CD4-positive, CD25-positive, alpha-beta regulatory T cell (primary cell): ENCODE results near the gene USH1C. TPM values are rescaled to one million over a fixed set of nuclear protein-coding genes. Genes with fewer than 3 reads are reported as not detected.

ENCODE experiments used
- ATAC-seq, 2 donors: fragments of 150-1000 bp; cut with Tn5 transposase; one replicate each; pipeline ENCODE4 v1.10.0; 2021; ENCODE audit warnings: low read depth in 2 of 2, moderate number of reproducible peaks in 2 of 2, moderate library complexity in 1 of 2
- DNase-seq, 3 donors: peaks; one replicate each; pipeline versions ENCODE4 v3.0.0 to v3.0.0-alpha.2; 2012 to 2022; ENCODE audit warnings: mixed read lengths in 1 of 3
- H3K27ac ChIP-seq: one replicate; pipeline ENCODE4 v1.7.0; 2013; ENCODE audit warnings: mild to moderate bottlenecking, low read length; ENCODE audit not compliant: insufficient read depth, poor library complexity, severe bottlenecking
- H3K27me3 ChIP-seq: one replicate; pipeline ENCODE4 v1.7.0; 2013; ENCODE audit warnings: low read length; ENCODE audit not compliant: control insufficient read depth, insufficient read depth
- H3K36me3 ChIP-seq: one replicate; pipeline ENCODE4 v1.7.0; 2013; ENCODE audit warnings: mild to moderate bottlenecking, low read length, moderate library complexity; ENCODE audit not compliant: control insufficient read depth, insufficient read depth
- H3K4me1 ChIP-seq: 2 replicates; pipeline ENCODE4 v1.7.0; 2013; ENCODE audit warnings: mild to moderate bottlenecking, low read length; ENCODE audit not compliant: insufficient read depth, control insufficient read depth, poor library complexity, severe bottlenecking
- H3K4me3 ChIP-seq: one replicate; pipeline ENCODE4 v1.7.0; 2013; ENCODE audit warnings: low read depth, mild to moderate bottlenecking, low read length, moderate library complexity
- H3K9me3 ChIP-seq, 2 experiments: 1 replicate in 1 of 2; 2 replicates in 1 of 2; pipeline ENCODE4 v1.7.0; 2013; ENCODE audit warnings: low read length in 2 of 2, mild to moderate bottlenecking in 1 of 2, moderate library complexity in 1 of 2; ENCODE audit not compliant: control insufficient read depth in 2 of 2
- H3K27ac Mint-ChIP-seq, 3 donors: one replicate each; pipeline ENCODE4 v1.8.0; 2020 to 2022; ENCODE audit warnings: mild to moderate bottlenecking in 3 of 3, mixed read lengths in 3 of 3, moderate library complexity in 2 of 3
- H3K27me3 Mint-ChIP-seq: one replicate; pipeline ENCODE4 v1.8.0; 2022; ENCODE audit warnings: mild to moderate bottlenecking, mixed read lengths
- H3K36me3 Mint-ChIP-seq: one replicate; pipeline ENCODE4 v1.8.0; 2020; ENCODE audit warnings: mixed read lengths
- H3K4me1 Mint-ChIP-seq, 4 donors: one replicate each; pipeline ENCODE4 v1.8.0; 2020 to 2022; ENCODE audit warnings: mixed read lengths in 4 of 4, mild to moderate bottlenecking in 1 of 4
- H3K4me3 Mint-ChIP-seq, 4 donors: one replicate each; pipeline ENCODE4 v1.8.0; 2020 to 2022; ENCODE audit warnings: mild to moderate bottlenecking in 4 of 4, mixed read lengths in 4 of 4, moderate library complexity in 3 of 4
- H3K9me3 Mint-ChIP-seq, 7 donors: one replicate each; pipeline ENCODE4 v1.8.0; 2020 to 2022; ENCODE audit warnings: mixed read lengths in 7 of 7, mild to moderate bottlenecking in 3 of 7, moderate library complexity in 2 of 7
- polyA plus RNA-seq, 4 donors: library from polyadenylated mRNA; unstranded; fragments of 300-500 nt; fragmentation: Illumina TruSeq; gene quantifications; one replicate each; pipeline ENCODE4 v1.2.3, GENCODE V29; 2021
- total RNA-seq: library from RNA; stranded (reverse); gene quantifications from one replicate; pipeline ENCODE4 v1.2.3, GENCODE V29; 2022

Gene USH1C
- total and polyA plus RNA-seq, 5 donors from 2014 or later: not detected

DNA sequence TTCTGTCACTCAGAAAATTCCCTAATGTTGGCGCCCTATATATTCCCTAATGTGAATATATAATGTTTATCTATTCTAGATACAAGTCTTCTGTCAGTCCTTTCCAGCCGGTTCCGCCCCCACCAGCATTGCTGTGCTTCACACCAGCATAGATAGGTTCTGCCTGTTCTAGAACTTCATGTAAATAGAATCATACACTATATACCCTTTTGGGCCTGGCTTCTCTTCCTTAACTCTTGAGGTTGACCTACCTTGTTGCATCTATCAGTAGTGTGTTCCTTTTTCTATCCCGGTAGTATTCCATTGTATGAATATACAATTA lies 37.5 kb upstream of the USH1C start:
- no peaks in the 10 kb centered on the region for H3K9me3 Mint-ChIP-seq
- DNase-seq (no peak), ATAC-seq (no peak)
- no peak overlapping the region for H3K4me3 ChIP-seq
- H3K27ac ChIP-seq: no peak overlapping the region
- no peaks in the 10 kb centered on the region for H3K4me1 Mint-ChIP-seq
- H3K4me3 Mint-ChIP-seq: no peak overlapping the region
- peaks cover 13% of the 10 kb centered on the region for H3K27me3 Mint-ChIP-seq
- H3K4me1 ChIP-seq: no peaks in the 10 kb centered on the region
- no peaks in the 10 kb centered on the region for H3K27me3 ChIP-seq
- no peaks in the 10 kb centered on the region for H3K9me3 ChIP-seq
- H3K36me3 ChIP-seq: no peaks in the 10 kb centered on the region
- H3K36me3 Mint-ChIP-seq: no peaks in the 10 kb centered on the region
- H3K27ac Mint-ChIP-seq: no peak overlapping the region

- Histone ChIP-seq H3K36me3 (no peaks in the 10 kb centered on the region), H3K27ac (no peak overlapping the region), H3K27me3 (no peaks in the 10 kb centered on the region), H3K9me3 (no peaks in the 10 kb centered on the region), H3K4me3 (no peak overlapping the region), H3K4me1 (no peaks in the 10 kb centered on the region)
- DNase-seq: no peak
- H3K4me3 Mint-ChIP-seq: no peak overlapping the region
- H3K36me3 Mint-ChIP-seq: no peaks in the 10 kb centered on the region
- no peaks in the 10 kb centered on the region for H3K4me1 Mint-ChIP-seq
- no peaks in the 10 kb centered on the region for H3K9me3 Mint-ChIP-seq
- no peak overlapping the region for H3K27ac Mint-ChIP-seq
- peaks cover 13% of the 10 kb centered on the region for H3K27me3 Mint-ChIP-seq
- ATAC-seq: no peak
Observed at GRCh38 chr11:17581036-17581731, 37.0 kb upstream of the USH1C start.

DNA sequence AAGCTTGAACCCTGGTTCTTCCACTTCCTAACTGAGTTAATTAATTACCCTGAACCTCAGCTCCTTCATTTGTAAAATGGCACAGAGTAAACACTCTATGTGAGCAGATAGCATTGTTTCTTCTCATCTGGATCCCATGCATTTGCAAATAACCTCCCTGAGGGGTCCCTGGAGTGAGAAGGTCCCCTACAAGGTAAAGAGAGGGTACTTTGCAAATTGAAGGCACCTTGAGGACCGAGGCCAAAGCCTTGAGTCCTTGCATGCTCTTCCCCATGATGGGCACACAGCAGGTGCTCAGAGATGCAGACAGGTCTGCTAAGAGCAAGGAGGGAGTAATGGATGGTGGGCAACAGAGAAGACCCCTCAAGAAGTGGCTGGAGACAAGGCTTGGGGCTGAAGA lies 36.1 kb upstream of the USH1C start:
- Histone ChIP-seq H3K4me3 (no peak overlapping the region), H3K9me3 (no peaks in the 10 kb centered on the region), H3K36me3 (no peaks in the 10 kb centered on the region), H3K27ac (no peak overlapping the region), H3K4me1 (no peaks in the 10 kb centered on the region), H3K27me3 (no peaks in the 10 kb centered on the region)
- ATAC-seq: no peak
- Mint-ChIP-seq H3K4me3 (no peak overlapping the region), H3K9me3 (no peaks in the 10 kb centered on the region), H3K27me3 (peaks cover 10% of the 10 kb centered on the region), H3K27ac (no peak overlapping the region), H3K36me3 (no peaks in the 10 kb centered on the region), H3K4me1 (no peaks in the 10 kb centered on the region)
- no peak for DNase-seq

GRCh38 chr11:17579451-17579850 lies 35.2 kb upstream of the USH1C start:
- no peak for DNase-seq
- H3K9me3 Mint-ChIP-seq: no peaks in the 10 kb centered on the region
- H3K36me3 Mint-ChIP-seq: no peaks in the 10 kb centered on the region
- peaks cover 4% of the 10 kb centered on the region for H3K27me3 Mint-ChIP-seq
- H3K27ac ChIP-seq: no peak overlapping the region
- no peaks in the 10 kb centered on the region for H3K4me1 ChIP-seq
- no peak overlapping the region for H3K4me3 Mint-ChIP-seq
- H3K4me3 ChIP-seq: no peak overlapping the region
- H3K27ac Mint-ChIP-seq: no peak overlapping the region
- no peak for ATAC-seq
- no peaks in the 10 kb centered on the region for H3K36me3 ChIP-seq
- no peaks in the 10 kb centered on the region for H3K9me3 ChIP-seq
- H3K4me1 Mint-ChIP-seq: no peaks in the 10 kb centered on the region
- no peaks in the 10 kb centered on the region for H3K27me3 ChIP-seq

DNA sequence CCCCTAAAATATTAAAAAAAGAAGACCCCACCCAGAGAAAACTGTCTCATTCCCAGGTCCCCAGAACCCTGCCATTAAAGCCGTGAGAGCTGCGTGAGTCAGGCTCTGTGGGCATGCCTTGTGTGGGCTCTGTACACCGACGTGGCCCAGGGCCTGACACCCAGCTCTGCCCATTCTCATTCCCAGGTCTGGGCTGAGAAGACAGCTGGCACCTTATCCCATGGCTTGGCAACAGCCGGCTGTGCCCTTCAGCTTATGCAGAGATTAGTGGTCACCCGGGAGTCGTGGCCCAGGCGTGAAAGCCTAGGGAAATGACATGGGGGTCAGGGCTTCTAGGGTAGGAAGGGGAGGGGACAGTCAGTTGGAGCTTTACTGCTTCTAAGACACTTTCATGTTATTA lies 34.7 kb upstream of the USH1C start:
- no peak overlapping the region for H3K4me3 Mint-ChIP-seq
- H3K4me1 ChIP-seq: no peaks in the 10 kb centered on the region
- H3K27me3 ChIP-seq: no peaks in the 10 kb centered on the region
- H3K36me3 ChIP-seq: no peaks in the 10 kb centered on the region
- ATAC-seq (no peak), DNase-seq (no peak)
- no peaks in the 10 kb centered on the region for H3K36me3 Mint-ChIP-seq
- H3K4me1 Mint-ChIP-seq: no peaks in the 10 kb centered on the region
- H3K9me3 Mint-ChIP-seq: no peaks in the 10 kb centered on the region
- no peak overlapping the region for H3K27ac Mint-ChIP-seq
- no peak overlapping the region for H3K4me3 ChIP-seq
- no peak overlapping the region for H3K27ac ChIP-seq
- no peaks in the 10 kb centered on the region for H3K9me3 ChIP-seq
- H3K27me3 Mint-ChIP-seq: peaks cover 4% of the 10 kb centered on the region

DNA sequence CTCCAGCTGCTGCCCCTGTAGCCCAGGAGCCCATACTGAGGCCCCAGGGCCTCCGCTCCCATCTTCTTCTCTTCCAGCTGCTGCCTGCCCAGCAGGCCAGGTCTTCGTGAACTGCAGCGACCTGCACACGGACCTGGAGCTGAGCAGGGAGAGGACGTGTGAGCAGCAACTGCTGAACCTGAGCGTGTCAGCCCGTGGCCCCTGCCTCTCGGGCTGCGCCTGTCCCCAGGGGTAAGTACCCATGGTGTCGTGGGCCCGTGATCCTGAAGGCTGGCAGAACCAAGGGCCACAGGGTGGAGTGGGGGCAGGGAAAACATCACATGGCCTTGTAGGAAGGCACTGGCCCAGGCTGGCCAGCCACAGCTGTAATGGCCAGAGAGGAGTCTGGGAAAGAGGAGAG lies 34.1 kb upstream of the USH1C start:
- peaks cover 4% of the 10 kb centered on the region for H3K27me3 Mint-ChIP-seq
- H3K9me3 ChIP-seq: no peaks in the 10 kb centered on the region
- H3K27ac Mint-ChIP-seq: no peak overlapping the region
- H3K36me3 Mint-ChIP-seq: no peaks in the 10 kb centered on the region
- H3K27ac ChIP-seq: no peak overlapping the region
- ATAC-seq: no peak
- H3K9me3 Mint-ChIP-seq: no peaks in the 10 kb centered on the region
- H3K4me3 Mint-ChIP-seq: no peak overlapping the region
- no peak for DNase-seq
- H3K27me3 ChIP-seq: no peaks in the 10 kb centered on the region
- H3K4me3 ChIP-seq: no peak overlapping the region
- peaks cover 0 to 2% (median 0%) of the 10 kb centered on the region in 4 donors for H3K4me1 Mint-ChIP-seq
- no peaks in the 10 kb centered on the region for H3K36me3 ChIP-seq
- H3K4me1 ChIP-seq: no peaks in the 10 kb centered on the region

DNA sequence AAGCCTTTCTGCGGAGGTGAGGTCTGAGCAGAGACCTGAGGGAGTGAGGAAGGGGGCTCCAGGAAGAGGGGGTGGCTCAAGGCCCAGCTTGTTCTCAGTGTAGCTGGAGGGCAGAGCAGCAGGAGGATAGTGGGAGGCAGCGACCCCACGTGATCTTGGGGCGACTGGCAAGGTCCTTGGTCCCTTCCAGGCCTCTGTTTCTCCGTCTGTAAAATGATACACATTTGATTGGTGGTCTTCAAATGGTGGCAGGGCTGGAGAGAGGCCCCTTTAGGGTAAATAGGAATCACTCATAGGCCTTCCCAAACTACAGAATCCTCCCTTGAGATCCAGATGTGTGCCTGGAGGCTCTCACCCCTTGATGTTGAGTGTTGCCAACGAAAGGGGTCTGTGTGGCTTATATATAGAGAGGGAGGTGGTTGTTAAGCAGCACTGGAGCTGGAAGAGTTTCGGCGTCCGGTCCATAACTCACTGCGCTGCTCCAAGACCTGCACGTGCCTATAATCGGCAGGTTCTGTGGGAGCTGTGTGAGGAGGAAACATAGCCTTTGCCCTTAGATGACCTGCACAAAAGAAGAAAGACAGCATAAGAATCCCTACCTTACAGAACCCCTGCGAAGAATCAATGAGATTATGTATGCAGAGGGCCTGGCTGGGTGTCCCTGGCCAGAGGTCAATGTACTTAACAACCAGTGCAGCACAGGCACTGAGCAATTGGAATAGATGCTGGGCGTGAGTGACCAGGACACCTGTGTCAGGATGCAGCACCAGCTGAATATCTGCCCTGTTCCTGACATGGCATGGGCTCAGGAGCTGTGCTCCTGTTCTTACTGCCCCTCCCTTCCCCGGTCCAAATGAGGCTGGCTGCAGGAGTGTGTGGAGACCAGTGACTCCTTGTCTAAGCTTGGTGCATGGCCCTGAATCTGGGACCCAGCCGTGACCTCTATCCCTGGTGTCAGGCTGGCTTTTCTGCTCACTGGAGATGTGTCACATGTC lies 31.5 kb upstream of the USH1C start:
- Histone ChIP-seq H3K4me3 (no peak overlapping the region), H3K27ac (no peak overlapping the region), H3K4me1 (no peaks in the 10 kb centered on the region), H3K27me3 (no peaks in the 10 kb centered on the region), H3K9me3 (no peaks in the 10 kb centered on the region), H3K36me3 (no peaks in the 10 kb centered on the region)
- Mint-ChIP-seq H3K9me3 (no peaks in the 10 kb centered on the region), H3K27me3 (peaks cover 2% of the 10 kb centered on the region), H3K36me3 (no peaks in the 10 kb centered on the region), H3K4me3 (no peak overlapping the region), H3K27ac (no peak overlapping the region), H3K4me1 (peaks cover 0 to 4% (median 1%) of the 10 kb centered on the region in 4 donors)
- DNase-seq (no peak), ATAC-seq (no peak)
